Parathyroid adenoma (tissue), 2 donors: ENCODE data around the gene CHST11.

Experiments used
- H2AFZ ChIP-seq: fragments of 300-600 bp; sonication (generic); one replicate; pipeline ENCODE4 v1.7.0; 2017; ENCODE audit warnings: antibody characterized with exemption, mild to moderate bottlenecking
- H3K27ac ChIP-seq: fragments of 300-600 bp; sonication (generic); one replicate; pipeline ENCODE4 v1.7.0; 2017
- H3K27me3 ChIP-seq: fragments of 300-600 bp; sonication (generic); one replicate; pipeline ENCODE4 v1.7.0; 2017; ENCODE audit warnings: low read length; ENCODE audit not compliant: control insufficient read depth, insufficient read depth
- H3K36me3 ChIP-seq: fragments of 300-600 bp; sonication (generic); one replicate; pipeline ENCODE4 v1.7.0; 2017; ENCODE audit warnings: low read length; ENCODE audit not compliant: control insufficient read depth, insufficient read depth
- H3K4me1 ChIP-seq: fragments of 300-600 bp; sonication (generic); one replicate; pipeline ENCODE4 v1.7.0; 2017; ENCODE audit warnings: control low read depth
- H3K4me2 ChIP-seq: fragments of 300-600 bp; sonication (generic); one replicate; pipeline ENCODE4 v1.7.0; 2017; ENCODE audit warnings: low read length
- H3K4me3 ChIP-seq: fragments of 300-600 bp; sonication (generic); one replicate; pipeline ENCODE4 v1.7.0; 2017; ENCODE audit warnings: low read depth, low read length
- H3K79me2 ChIP-seq: fragments of 300-600 bp; sonication (generic); one replicate; pipeline ENCODE4 v1.7.0; 2017; ENCODE audit warnings: control low read depth
- H3K9ac ChIP-seq: fragments of 300-600 bp; sonication (generic); one replicate; pipeline ENCODE4 v1.7.0; 2017; ENCODE audit warnings: mild to moderate bottlenecking
- H3K9me3 ChIP-seq: fragments of 300-600 bp; sonication (generic); one replicate; pipeline ENCODE4 v1.7.0; 2017; ENCODE audit warnings: low read length; ENCODE audit not compliant: control insufficient read depth
- TF ChIP-seq, protein P1 (sequence below): fragments of 300-600 bp; sonication (generic); IDR thresholded peaks from one replicate; pipeline ENCODE4 v1.7.0; 2017; ENCODE audit warnings: antibody characterized with exemption, mild to moderate bottlenecking
- donor health status: primary hyperparathyroidism.

The CHST11 gene

DNA sequence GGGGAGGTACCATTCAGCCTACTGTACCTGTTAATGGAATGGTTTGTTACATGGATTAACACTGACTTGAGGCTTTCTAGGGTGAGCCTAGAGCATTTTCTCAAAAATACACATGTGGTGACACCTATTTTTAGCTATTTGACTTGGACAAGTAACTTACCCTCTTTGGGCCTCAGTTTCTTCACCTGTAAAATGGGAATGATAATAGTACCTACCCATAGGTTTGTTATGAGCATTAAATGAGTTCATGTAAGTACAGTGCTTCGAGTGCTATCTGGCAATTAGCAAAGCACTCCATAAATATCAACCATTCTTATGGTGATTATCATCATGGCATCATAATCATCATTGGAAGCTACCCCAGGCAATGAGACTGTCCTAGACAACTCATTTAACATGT is 216.5 kb downstream of the CHST11 start:
- Histone ChIP-seq H3K9me3 (no peaks in the 10 kb centered on the region), H3K4me2 (no peak overlapping the region), H2AFZ (no peak overlapping the region), H3K4me3 (no peak overlapping the region), H3K36me3 (no peaks in the 10 kb centered on the region), H3K9ac (no peak overlapping the region), H3K27me3 (no peaks in the 10 kb centered on the region), H3K79me2 (no peaks in the 10 kb centered on the region), H3K4me1 (peaks cover 8% of the 10 kb centered on the region), H3K27ac (no peak overlapping the region)
- TF ChIP-seq, protein P1, sequence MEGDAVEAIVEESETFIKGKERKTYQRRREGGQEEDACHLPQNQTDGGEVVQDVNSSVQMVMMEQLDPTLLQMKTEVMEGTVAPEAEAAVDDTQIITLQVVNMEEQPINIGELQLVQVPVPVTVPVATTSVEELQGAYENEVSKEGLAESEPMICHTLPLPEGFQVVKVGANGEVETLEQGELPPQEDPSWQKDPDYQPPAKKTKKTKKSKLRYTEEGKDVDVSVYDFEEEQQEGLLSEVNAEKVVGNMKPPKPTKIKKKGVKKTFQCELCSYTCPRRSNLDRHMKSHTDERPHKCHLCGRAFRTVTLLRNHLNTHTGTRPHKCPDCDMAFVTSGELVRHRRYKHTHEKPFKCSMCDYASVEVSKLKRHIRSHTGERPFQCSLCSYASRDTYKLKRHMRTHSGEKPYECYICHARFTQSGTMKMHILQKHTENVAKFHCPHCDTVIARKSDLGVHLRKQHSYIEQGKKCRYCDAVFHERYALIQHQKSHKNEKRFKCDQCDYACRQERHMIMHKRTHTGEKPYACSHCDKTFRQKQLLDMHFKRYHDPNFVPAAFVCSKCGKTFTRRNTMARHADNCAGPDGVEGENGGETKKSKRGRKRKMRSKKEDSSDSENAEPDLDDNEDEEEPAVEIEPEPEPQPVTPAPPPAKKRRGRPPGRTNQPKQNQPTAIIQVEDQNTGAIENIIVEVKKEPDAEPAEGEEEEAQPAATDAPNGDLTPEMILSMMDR = no peak

GRCh38 chr12:104673696-104674482 is 217.1 kb downstream of the CHST11 start:
- H3K4me1 ChIP-seq = peaks cover 8% of the 10 kb centered on the region
- H3K9ac ChIP-seq = no peak overlapping the region
- TF ChIP-seq, protein P1 = no peak
- no peak overlapping the region for H3K4me3 ChIP-seq
- no peak overlapping the region for H3K4me2 ChIP-seq
- no peaks in the 10 kb centered on the region for H3K9me3 ChIP-seq
- H3K27ac ChIP-seq = no peak overlapping the region
- H3K27me3 ChIP-seq = no peaks in the 10 kb centered on the region
- H3K36me3 ChIP-seq = no peaks in the 10 kb centered on the region
- no peak overlapping the region for H2AFZ ChIP-seq
- H3K79me2 ChIP-seq = no peaks in the 10 kb centered on the region

GRCh38 chr12:104676636-104677035 is 219.9 kb downstream of the CHST11 start:
- H3K79me2 ChIP-seq = no peaks in the 10 kb centered on the region
- no peak overlapping the region for H3K9ac ChIP-seq
- no peaks in the 10 kb centered on the region for H3K9me3 ChIP-seq
- TF ChIP-seq, protein P1 = no peak
- H2AFZ ChIP-seq = no peak overlapping the region
- no peak overlapping the region for H3K27ac ChIP-seq
- no peak overlapping the region for H3K4me3 ChIP-seq
- peaks cover 7% of the 10 kb centered on the region for H3K4me1 ChIP-seq
- no peaks in the 10 kb centered on the region for H3K27me3 ChIP-seq
- H3K4me2 ChIP-seq = no peak overlapping the region
- H3K36me3 ChIP-seq = no peaks in the 10 kb centered on the region

DNA sequence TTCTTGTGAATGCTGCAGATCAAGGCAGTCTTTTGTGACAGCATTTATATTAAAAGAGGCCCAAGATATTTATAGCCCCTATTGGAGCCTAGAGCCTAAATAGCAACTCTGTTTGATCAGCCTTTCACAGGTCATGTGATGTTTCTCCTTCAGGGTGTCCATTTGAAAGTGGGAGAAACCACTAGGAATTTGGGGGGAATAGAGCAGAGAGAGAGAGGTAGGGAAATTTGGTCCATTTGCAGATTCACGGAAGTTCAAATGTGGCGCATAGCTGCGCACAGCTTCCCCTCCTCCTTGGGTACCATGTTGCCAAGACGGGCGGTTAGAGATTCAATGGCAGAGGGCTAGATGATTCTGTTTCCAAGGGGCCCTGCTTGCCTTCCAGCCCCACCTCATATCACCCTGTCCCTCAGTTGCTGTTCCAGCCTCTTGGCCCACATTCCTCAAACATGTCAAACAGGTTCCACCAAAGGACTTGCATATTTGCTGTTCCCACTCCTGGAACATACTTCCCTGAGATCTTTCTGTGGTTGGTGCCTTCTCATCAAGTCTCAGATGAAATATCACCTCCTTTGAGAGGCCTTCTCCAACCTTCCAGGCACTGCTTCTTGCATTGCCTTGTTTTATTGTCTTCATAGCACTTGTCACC is 220.8 kb downstream of the CHST11 start:
- Histone ChIP-seq H3K79me2 (no peaks in the 10 kb centered on the region), H3K27ac (no peak overlapping the region), H3K36me3 (no peaks in the 10 kb centered on the region), H3K4me3 (no peak overlapping the region), H3K27me3 (no peaks in the 10 kb centered on the region), H3K4me1 (no peaks in the 10 kb centered on the region), H3K9ac (no peak overlapping the region), H3K4me2 (no peak overlapping the region), H3K9me3 (no peaks in the 10 kb centered on the region), H2AFZ (no peak overlapping the region)
- TF ChIP-seq, protein P1 = no peak
